ENCODE measurements around the gene ZNF282.
A peak's percentile ranks its signal among the peaks of the same experiment; 100 is the strongest.
"Not testable (repeated sequence)": the region's sequence is repeated elsewhere in the genome, so short reads cannot be mapped to it uniquely, and the experiment has no call there.

Gene ZNF282

GRCh38 chr7:149254181-149254858 lies 59.0 kb downstream of the ZNF282 start:
- no peak for DNase-seq (ENCODE audit: low read depth in 1 of 2, low spot score in 1 of 2)

- DNase-seq (ENCODE audit: low read depth in 1 of 2, low spot score in 1 of 2) = no peak
Measured at GRCh38 chr7:149255174-149255573, 59.8 kb downstream of the ZNF282 start.

DNA sequence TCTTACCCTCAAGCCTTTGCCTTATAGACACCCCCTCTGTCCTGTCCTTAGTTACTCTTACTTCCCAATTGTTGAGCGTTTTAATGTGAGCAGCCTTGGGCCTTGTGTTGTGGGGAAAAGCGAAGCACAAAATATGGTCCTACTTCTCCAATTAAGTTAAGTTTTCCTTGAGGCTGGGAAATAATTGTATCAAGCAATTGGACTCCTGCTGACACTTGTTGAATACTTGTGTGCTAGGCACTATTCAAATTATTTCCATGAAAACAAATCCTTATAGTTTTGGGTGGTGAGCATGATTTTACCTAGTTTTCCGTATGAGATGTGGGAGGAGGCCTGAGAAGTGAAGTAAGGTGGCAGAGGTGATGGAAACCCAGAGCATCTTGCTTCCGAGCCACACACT lies 61.2 kb downstream of the ZNF282 start:
- no peak for DNase-seq (ENCODE audit: low read depth in 1 of 2, low spot score in 1 of 2)

DNA sequence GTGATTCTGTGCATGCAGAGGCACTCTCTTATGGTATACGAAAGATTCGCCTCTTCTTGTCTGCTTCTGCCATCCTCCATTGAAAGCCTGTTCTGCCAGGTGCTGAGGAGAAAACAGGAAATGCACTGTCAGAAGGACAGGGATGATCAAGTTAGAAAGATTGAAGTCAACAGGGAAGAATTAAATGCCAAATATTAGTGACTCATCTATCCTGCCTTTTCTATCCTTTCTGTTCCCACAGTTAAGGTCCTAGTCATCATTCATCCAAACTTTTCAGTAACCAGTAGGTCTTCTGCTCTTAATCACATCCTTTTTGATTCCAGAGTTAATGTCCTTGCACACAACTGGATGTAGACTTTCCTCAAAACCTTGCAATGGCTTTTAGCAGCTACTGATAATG lies 61.8 kb downstream of the ZNF282 start:
- no peak for DNase-seq (ENCODE audit: low read depth in 1 of 2, low spot score in 1 of 2)

DNA sequence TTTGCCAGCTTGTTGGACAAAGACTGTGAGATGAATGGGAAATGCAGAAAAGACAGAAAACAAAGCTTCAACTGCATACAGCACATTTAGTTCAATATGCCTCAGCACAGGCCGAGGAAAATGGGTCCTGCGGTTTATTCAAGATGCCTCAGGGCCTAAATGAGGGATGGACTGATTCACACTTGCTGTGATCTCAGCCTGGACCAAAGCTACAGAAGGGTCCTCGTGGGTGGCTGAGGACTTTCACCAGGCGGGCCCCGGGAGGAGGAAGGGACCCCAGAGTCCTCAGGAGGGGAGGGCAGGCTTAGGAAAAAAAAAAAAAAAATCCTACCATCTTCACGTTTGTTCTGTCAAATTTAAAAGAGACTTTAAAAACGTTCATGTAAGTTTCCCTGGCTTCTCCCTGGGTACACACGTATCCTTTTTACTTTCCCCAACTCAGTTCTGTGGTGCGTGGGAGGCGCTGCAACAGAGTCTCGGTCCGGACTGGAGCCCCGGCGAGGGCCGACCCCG lies 66.0 kb downstream of the ZNF282 start:
- DNase-seq (ENCODE audit: low read depth in 1 of 2, low spot score in 1 of 2) = no peak

DNA sequence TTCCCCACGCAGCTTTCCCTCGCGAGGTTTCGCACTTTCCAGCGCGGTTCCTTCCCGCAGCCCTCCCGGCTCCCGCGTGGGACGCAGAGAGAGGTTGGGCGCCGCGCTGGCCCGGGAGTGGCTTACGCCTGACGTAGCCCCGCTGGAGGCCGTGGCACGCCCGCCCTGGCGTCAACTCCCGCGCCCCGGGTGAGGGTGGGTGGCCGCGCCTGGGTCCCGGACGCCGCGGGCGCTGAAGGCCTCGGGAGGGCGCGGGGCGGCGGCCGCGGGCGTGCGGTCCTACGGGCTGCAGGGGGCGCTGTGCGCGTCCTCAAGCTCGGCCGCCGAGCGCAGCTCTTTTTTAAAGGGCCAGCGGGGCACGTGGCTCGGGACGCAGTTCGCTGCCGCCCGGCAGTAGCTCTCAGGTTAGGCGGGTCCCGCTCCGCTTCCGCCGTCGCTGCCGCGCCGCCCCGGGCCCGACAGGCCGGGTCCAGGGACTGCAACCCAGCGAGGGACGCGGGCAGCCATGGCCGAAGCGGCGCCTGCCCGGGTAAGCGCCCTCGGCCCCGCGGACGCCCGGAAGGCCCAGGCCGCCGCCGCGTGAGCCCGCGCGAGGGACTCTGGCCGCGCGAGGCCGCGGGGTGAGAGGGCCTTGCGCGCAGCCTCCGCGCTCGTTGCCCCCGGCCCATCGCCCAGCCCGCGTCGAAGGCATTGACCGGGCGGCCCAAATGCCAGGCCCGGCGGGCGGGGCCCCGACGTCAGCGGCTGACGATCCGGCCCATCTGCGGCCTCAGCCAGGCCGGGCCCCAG lies 66.7 kb downstream of the ZNF282 start, which contains the start of gene ZNF783:
ZNF783 (plus strand) TSS at position 368 of the 789 bp plus-strand sequence; CDS start at position 506, 138 bp downstream.
- DNase-seq (ENCODE audit: low read depth in 1 of 2, low spot score in 1 of 2) = peak; percentile 72 to 81

DNA sequence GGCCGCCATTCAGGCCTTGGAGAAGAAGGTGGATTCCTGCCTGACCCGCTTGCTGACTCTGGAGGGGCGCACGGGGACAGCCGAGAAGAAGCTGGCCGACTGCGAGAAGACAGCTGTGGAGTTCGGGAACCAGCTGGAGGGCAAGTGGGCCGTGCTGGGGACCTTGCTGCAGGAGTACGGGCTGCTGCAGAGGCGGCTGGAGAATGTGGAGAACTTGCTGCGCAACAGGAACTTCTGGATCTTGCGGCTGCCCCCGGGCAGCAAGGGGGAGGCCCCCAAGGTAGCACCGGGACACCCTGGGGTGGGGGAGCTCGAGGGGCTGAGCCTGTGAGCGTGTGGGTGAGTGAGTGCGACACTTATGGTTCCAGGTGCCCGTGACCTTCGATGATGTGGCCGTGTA lies 71.1 kb downstream of the ZNF282 start:
- DNase-seq (ENCODE audit: low read depth in 1 of 2, low spot score in 1 of 2) = no peak

DNA sequence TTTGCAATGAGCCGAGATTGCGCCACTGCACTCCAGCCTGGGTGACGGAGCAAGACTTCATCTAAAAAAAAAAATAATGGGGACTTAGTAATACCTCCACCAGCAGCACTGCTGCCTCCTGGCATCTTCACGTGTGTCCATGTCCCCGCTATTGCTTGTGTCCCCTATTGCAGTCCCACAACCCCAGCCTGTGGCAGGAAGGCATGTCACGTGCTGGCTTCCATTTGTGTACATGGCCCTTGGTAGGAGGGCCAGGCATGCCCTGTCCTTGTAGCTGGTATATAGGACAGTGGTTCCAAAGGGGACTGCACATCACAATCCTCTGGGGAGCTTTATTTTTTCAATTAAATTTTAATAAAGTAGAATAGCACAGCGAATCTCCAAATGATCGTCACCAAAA lies 72.4 kb downstream of the ZNF282 start:
- no peak for DNase-seq (ENCODE audit: low read depth in 1 of 2, low spot score in 1 of 2)

DNA sequence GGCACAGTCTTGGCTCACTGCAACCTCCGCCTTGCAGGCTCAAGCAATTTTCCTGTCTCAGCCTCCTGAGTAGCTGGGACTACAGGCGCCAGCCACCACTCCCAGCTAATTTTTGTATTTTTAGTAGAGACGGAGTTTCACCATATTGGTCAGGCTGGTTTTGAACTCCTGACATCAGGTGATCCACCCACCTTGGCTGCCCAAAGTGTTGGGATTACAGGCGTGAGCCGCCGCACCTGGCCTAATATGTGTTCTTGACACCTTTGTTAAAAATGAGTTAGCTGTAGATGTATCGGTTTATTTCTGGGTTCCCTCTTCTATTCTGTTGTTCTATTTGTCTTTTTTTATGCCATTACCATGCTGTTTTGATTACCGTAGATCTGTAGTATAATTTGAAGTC lies 79.1 kb downstream of the ZNF282 start:
- not testable (repeated sequence) for DNase-seq (ENCODE audit: low read depth in 1 of 2, low spot score in 1 of 2)

Measured in activated T-helper 1 cell treated with anti-CD3 and anti-CD28 coated beads, Interleukin-2, amount 50 U/mL, for 16 hours (primary cell).